CD4-positive, alpha-beta memory T cell (primary cell): ENCODE results near the gene IRAK1BP1. TPM values are rescaled to one million over a fixed set of nuclear protein-coding genes. Genes with fewer than 3 reads are reported as not detected.
"Not testable (repeated sequence)": the region's sequence is repeated elsewhere in the genome, so short reads cannot be mapped to it uniquely, and the experiment has no call there.

ENCODE experiments used
- CTCF ChIA-PET: fragments of 350-600 bp; sonication (Branson Sonifier 250); formaldehyde crosslinking; loops from one replicate; lab custom pipeline; 2021; ENCODE audit warnings: inconsistent platforms; ENCODE audit not compliant: partially characterized antibody; lab: Charles Lee
- POLR2A ChIA-PET: fragments of 350-600 bp; sonication (Branson Sonifier 250); formaldehyde crosslinking; loops from one replicate; lab custom pipeline; 2021; ENCODE audit not compliant: partially characterized antibody; lab: Charles Lee
- DNase-seq, 5 donors: peaks; one replicate each; pipeline versions ENCODE4 v3.0.0 to v3.0.0-alpha.2; 2020 to 2022; ENCODE audit warnings: mixed read lengths in 1 of 5
- H3K27ac ChIP-seq: one replicate; pipeline ENCODE4 v1.7.0; 2013; ENCODE audit warnings: low read depth, low read length
- H3K27me3 ChIP-seq: 2 replicates; pipeline ENCODE4 v1.7.0; 2013; ENCODE audit warnings: mild to moderate bottlenecking, low read length, moderate library complexity; ENCODE audit not compliant: insufficient read depth
- H3K36me3 ChIP-seq: 2 replicates; pipeline ENCODE4 v1.7.0; 2013; ENCODE audit warnings: mild to moderate bottlenecking, low read length, moderate library complexity; ENCODE audit not compliant: insufficient read depth
- H3K4me1 ChIP-seq: 2 replicates; pipeline ENCODE4 v1.7.0; 2013; ENCODE audit warnings: mild to moderate bottlenecking, low read length, moderate library complexity; ENCODE audit not compliant: insufficient read depth
- H3K4me3 ChIP-seq, 2 donors: one replicate each; pipeline ENCODE4 v1.7.0; 2013; ENCODE audit warnings: low read length in 2 of 2, mild to moderate bottlenecking in 1 of 2
- H3K9me3 ChIP-seq, 2 donors: one replicate each; pipeline ENCODE4 v1.7.0; 2013; ENCODE audit warnings: low read length in 2 of 2, control low read depth in 1 of 2; ENCODE audit not compliant: control insufficient read depth in 1 of 2
- H3K27ac Mint-ChIP-seq, 7 donors: one replicate each; pipeline ENCODE4 v1.8.0; 2020 to 2021; ENCODE audit warnings: mixed read lengths in 7 of 7, mild to moderate bottlenecking in 6 of 7, inconsistent platforms in 3 of 7, moderate library complexity in 3 of 7
- H3K27me3 Mint-ChIP-seq, 2 donors: one replicate each; pipeline ENCODE4 v1.8.0; 2020 to 2021; ENCODE audit warnings: mixed read lengths in 2 of 2
- H3K36me3 Mint-ChIP-seq, 2 donors: one replicate each; pipeline ENCODE4 v1.8.0; 2020 to 2021; ENCODE audit warnings: mixed read lengths in 2 of 2, inconsistent platforms in 1 of 2, mild to moderate bottlenecking in 1 of 2
- H3K4me1 Mint-ChIP-seq, 4 donors: one replicate each; pipeline ENCODE4 v1.8.0; 2020 to 2021; ENCODE audit warnings: mixed read lengths in 4 of 4, mild to moderate bottlenecking in 1 of 4
- H3K4me3 Mint-ChIP-seq, 8 donors: one replicate each; pipeline ENCODE4 v1.8.0; 2020 to 2021; ENCODE audit warnings: mixed read lengths in 8 of 8, mild to moderate bottlenecking in 7 of 8, moderate library complexity in 6 of 8, inconsistent platforms in 3 of 8
- H3K9me3 Mint-ChIP-seq, 8 donors: one replicate each; pipeline ENCODE4 v1.8.0; 2020 to 2021; ENCODE audit warnings: mixed read lengths in 8 of 8, mild to moderate bottlenecking in 5 of 8, inconsistent platforms in 3 of 8, moderate library complexity in 1 of 8
- intact Hi-C: fragments of 100-400 bp; cut with micrococcal nuclease; formaldehyde crosslinking; loops from one replicate; pipeline ENCODE4 v1.15.1; 2023
- polyA plus RNA-seq, 2 donors: library from polyadenylated mRNA; unstranded; fragments of 300-500 nt; fragmentation: Illumina TruSeq; gene quantifications; one replicate each; pipeline ENCODE4 v1.2.3, GENCODE V29; 2021
- total RNA-seq, 2 experiments: library from RNA; stranded (reverse); gene quantifications; one replicate each; pipeline ENCODE4 v1.2.3, GENCODE V29; 2021

IRAK1BP1 gene
- total and polyA plus RNA-seq, 4 experiments from 2014 or later: 1.5 to 3.2 (median 2.4) TPM

- Mint-ChIP-seq H3K9me3 (peaks cover 0 to 7% (median 4%) of the 10 kb centered on the region in 8 donors), H3K27me3 (no peaks in the 10 kb centered on the region), H3K27ac (no peak overlapping the region), H3K4me1 (no peaks in the 10 kb centered on the region), H3K36me3 (peaks cover 14 to 30% of the 10 kb centered on the region in 2 donors), H3K4me3 (no peak overlapping the region)
- no peaks in the 10 kb centered on the region for H3K4me1 ChIP-seq
- ChIA-PET POLR2A (no interaction called here), CTCF (no interaction called here)
- H3K36me3 ChIP-seq: no peaks in the 10 kb centered on the region
- H3K9me3 ChIP-seq: no peaks in the 10 kb centered on the region
- no peak for DNase-seq
- no peak overlapping the region for H3K27ac ChIP-seq
- intact Hi-C loops: no loop called here
- no peaks in the 10 kb centered on the region for H3K27me3 ChIP-seq
- no peak overlapping the region for H3K4me3 ChIP-seq
These were observed 16.3 kb downstream of the IRAK1BP1 start for GRCh38 chr6:78883651-78884050.

DNA sequence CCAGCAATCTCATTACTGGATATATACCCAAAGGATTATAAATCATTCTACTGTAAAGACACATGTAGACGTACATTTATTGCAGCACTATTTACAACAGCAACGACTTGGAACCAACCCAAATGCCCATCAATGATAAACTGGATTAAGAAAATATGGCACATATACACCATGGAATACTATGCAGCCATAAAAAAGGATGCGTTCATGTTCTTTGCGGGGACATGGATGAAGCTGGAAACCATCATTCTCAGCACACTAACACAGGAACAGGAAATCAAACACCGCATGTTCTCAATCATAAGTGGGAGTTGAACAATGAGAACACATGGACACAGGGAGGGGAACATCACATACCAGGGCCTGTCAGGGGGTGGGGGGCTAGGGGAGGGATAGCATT is 22.6 kb downstream of the IRAK1BP1 start:
- H3K27me3 ChIP-seq, POLR2A ChIA-PET, H3K27ac ChIP-seq, H3K4me3 ChIP-seq, H3K4me1 ChIP-seq, intact Hi-C loops, DNase-seq, H3K36me3 ChIP-seq, H3K27me3 Mint-ChIP-seq, H3K4me1 Mint-ChIP-seq, CTCF ChIA-PET, H3K9me3 ChIP-seq, H3K27ac Mint-ChIP-seq, H3K9me3 Mint-ChIP-seq, H3K4me3 Mint-ChIP-seq: not testable (repeated sequence)
- peaks cover 13 to 32% of the 10 kb centered on the region in 2 donors for H3K36me3 Mint-ChIP-seq

- Mint-ChIP-seq H3K4me1 (peaks cover 0 to 1% (median 0%) of the 10 kb centered on the region in 4 donors), H3K27ac (no peak overlapping the region), H3K27me3 (no peaks in the 10 kb centered on the region), H3K36me3 (no peaks in the 10 kb centered on the region), H3K9me3 (no peaks in the 10 kb centered on the region), H3K4me3 (no peak overlapping the region)
- Histone ChIP-seq H3K36me3 (no peaks in the 10 kb centered on the region), H3K4me3 (no peak overlapping the region), H3K9me3 (no peaks in the 10 kb centered on the region), H3K27me3 (no peaks in the 10 kb centered on the region), H3K27ac (no peak overlapping the region), H3K4me1 (no peaks in the 10 kb centered on the region)
- intact Hi-C loops: no loop called here
- ChIA-PET POLR2A (no interaction called here), CTCF (interaction anchor here (0.7 kb wide), 1 partner anchor 330 kb away, joined by 3 read pairs; no protein-coding TSS in a partner anchor)
- no peak for DNase-seq
These were observed 28.9 kb downstream of the IRAK1BP1 start for GRCh38 chr6:78896227-78896626.

DNA sequence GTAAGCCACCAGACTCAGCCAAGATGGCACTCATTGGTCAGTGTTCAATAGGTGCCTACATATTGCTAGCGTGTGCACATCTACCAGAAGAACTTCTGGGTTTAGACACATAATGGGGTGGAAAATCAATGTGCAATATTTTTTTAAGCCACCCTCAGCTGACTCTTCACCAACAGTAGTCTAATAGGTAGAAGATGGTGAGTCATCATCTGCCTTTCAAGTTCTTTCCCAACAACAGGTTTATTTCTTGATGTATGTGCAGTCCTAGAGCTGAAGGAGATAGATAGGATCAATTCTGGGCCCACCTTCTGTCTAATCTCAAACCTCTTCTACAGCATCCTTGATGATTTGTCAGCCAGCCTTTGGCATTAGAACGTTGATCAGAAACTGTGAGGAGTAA is 41.3 kb downstream of the IRAK1BP1 start:
- H3K27ac ChIP-seq: no peak overlapping the region
- DNase-seq: no peak
- no peak overlapping the region for H3K27ac Mint-ChIP-seq
- no peak overlapping the region for H3K4me3 Mint-ChIP-seq
- H3K36me3 ChIP-seq: no peaks in the 10 kb centered on the region
- POLR2A ChIA-PET: no interaction called here
- H3K36me3 Mint-ChIP-seq: peaks cover 0 to 34% of the 10 kb centered on the region in 2 donors
- CTCF ChIA-PET: no interaction called here
- H3K27me3 ChIP-seq: no peaks in the 10 kb centered on the region
- H3K4me3 ChIP-seq: no peak overlapping the region
- no peaks in the 10 kb centered on the region for H3K4me1 ChIP-seq
- peaks cover 7 to 18% (median 14%) of the 10 kb centered on the region in 4 donors for H3K4me1 Mint-ChIP-seq
- H3K9me3 Mint-ChIP-seq: peaks cover 0 to 13% (median 0%) of the 10 kb centered on the region in 8 donors
- no peaks in the 10 kb centered on the region for H3K9me3 ChIP-seq
- H3K27me3 Mint-ChIP-seq: peaks cover 30 to 34% of the 10 kb centered on the region in 2 donors
- intact Hi-C loops: no loop called here

DNA sequence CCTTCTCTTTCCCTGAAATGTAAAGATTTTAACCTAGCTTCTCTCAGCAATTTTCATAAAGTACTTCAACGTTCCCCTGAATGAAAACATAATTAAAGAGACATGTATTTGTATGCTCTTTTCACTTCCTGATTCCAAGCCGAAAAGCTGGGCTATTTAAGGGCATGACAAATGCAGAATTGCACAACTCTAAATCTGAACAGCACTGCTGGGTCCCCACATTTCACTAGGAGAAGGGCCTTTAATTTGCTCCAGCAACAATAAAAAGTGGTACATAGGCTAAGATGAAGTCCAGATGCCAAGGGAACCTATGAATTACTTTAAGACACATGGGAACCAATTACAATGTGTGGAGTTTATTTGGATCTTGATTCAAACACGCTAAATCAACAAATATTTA is 42.0 kb downstream of the IRAK1BP1 start:
- Histone ChIP-seq H3K27me3 (no peaks in the 10 kb centered on the region), H3K27ac (no peak overlapping the region), H3K9me3 (no peaks in the 10 kb centered on the region), H3K4me1 (no peaks in the 10 kb centered on the region), H3K36me3 (no peaks in the 10 kb centered on the region), H3K4me3 (no peak overlapping the region)
- H3K9me3 Mint-ChIP-seq: peaks cover 0 to 15% (median 3%) of the 10 kb centered on the region in 8 donors
- H3K4me3 Mint-ChIP-seq: peak overlapping the region in 1 of 8 donors; percentile 18
- intact Hi-C loops: no loop called here
- H3K27ac Mint-ChIP-seq: no peak overlapping the region
- ChIA-PET CTCF (no interaction called here), POLR2A (no interaction called here)
- DNase-seq: no peak
- H3K4me1 Mint-ChIP-seq: peaks cover 7 to 18% (median 14%) of the 10 kb centered on the region in 4 donors
- peaks cover 30 to 35% of the 10 kb centered on the region in 2 donors for H3K27me3 Mint-ChIP-seq
- H3K36me3 Mint-ChIP-seq: peaks cover 1 to 31% of the 10 kb centered on the region in 2 donors

- Histone ChIP-seq H3K36me3 (no peaks in the 10 kb centered on the region), H3K27ac (no peak overlapping the region), H3K9me3 (no peaks in the 10 kb centered on the region), H3K4me1 (no peaks in the 10 kb centered on the region), H3K27me3 (no peaks in the 10 kb centered on the region), H3K4me3 (no peak overlapping the region)
- peaks cover 0 to 15% (median 3%) of the 10 kb centered on the region in 8 donors for H3K9me3 Mint-ChIP-seq
- H3K4me1 Mint-ChIP-seq: peaks cover 7 to 18% (median 14%) of the 10 kb centered on the region in 4 donors
- no peak for DNase-seq
- H3K27ac Mint-ChIP-seq: no peak overlapping the region
- CTCF ChIA-PET: interaction anchor here (1.1 kb wide), 1 partner anchor 19 kb away, joined by 4 read pairs; no protein-coding TSS in a partner anchor
- peak overlapping the region in 7 of 8 donors; percentile 13 to 74 (median 26) for H3K4me3 Mint-ChIP-seq
- peaks cover 1 to 31% of the 10 kb centered on the region in 2 donors for H3K36me3 Mint-ChIP-seq
- peaks cover 30 to 35% of the 10 kb centered on the region in 2 donors for H3K27me3 Mint-ChIP-seq
- POLR2A ChIA-PET: no interaction called here
- intact Hi-C loops: no loop called here
These were observed 42.7 kb downstream of the IRAK1BP1 start for GRCh38 chr6:78910010-78910409.

GRCh38 chr6:78910591-78911171 is 43.3 kb downstream of the IRAK1BP1 start:
- peaks cover 2 to 17% (median 6%) of the 10 kb centered on the region in 8 donors for H3K9me3 Mint-ChIP-seq
- no peaks in the 10 kb centered on the region for H3K4me1 ChIP-seq
- POLR2A ChIA-PET: no interaction called here
- H3K36me3 Mint-ChIP-seq: peaks cover 2 to 33% of the 10 kb centered on the region in 2 donors
- peak overlapping the region in 1 of 7 donors; percentile 47 for H3K27ac Mint-ChIP-seq
- H3K27me3 Mint-ChIP-seq: peaks cover 30 to 35% of the 10 kb centered on the region in 2 donors
- no peak overlapping the region for H3K4me3 ChIP-seq
- no peaks in the 10 kb centered on the region for H3K27me3 ChIP-seq
- DNase-seq: no peak
- no peaks in the 10 kb centered on the region for H3K9me3 ChIP-seq
- intact Hi-C loops: no loop called here
- H3K4me1 Mint-ChIP-seq: peaks cover 7 to 18% (median 14%) of the 10 kb centered on the region in 4 donors
- H3K36me3 ChIP-seq: no peaks in the 10 kb centered on the region
- H3K4me3 Mint-ChIP-seq: peak overlapping the region in 7 of 8 donors; percentile 35 to 74 (median 46)
- no peak overlapping the region for H3K27ac ChIP-seq
- CTCF ChIA-PET: interaction anchor here (1.1 kb wide), 1 partner anchor 20 kb away, joined by 4 read pairs; no protein-coding TSS in a partner anchor
